Activated CD4-positive, CD25-positive, alpha-beta regulatory T cell treated with anti-CD3 and anti-CD28 coated beads, Interleukin-2, amount 50 U/mL, for 72 hours (primary cell): ENCODE results near the gene B4GALT3.

Experiments
- DNase-seq: peaks from one replicate; pipeline ENCODE4 v3.0.0; 2021

The B4GALT3 gene

GRCh38 chr1:161121834-161122233 is 55.5 kb downstream of the B4GALT3 start:
- DNase-seq: no peak
